Astrocyte of the hippocampus (primary cell): ENCODE data around the gene MAP3K12.
"Not testable (repeated sequence)": the region's sequence is repeated elsewhere in the genome, so short reads cannot be mapped to it uniquely, and the experiment has no call there.

Experiments
- DNase-seq: peaks from one replicate; pipeline ENCODE4 v3.0.0; 2011; ENCODE audit warnings: low read depth, low spot score

Gene MAP3K12

GRCh38 chr12:53474077-53474476, 25.2 kb downstream of the MAP3K12 start:
- DNase-seq = no peak

DNA sequence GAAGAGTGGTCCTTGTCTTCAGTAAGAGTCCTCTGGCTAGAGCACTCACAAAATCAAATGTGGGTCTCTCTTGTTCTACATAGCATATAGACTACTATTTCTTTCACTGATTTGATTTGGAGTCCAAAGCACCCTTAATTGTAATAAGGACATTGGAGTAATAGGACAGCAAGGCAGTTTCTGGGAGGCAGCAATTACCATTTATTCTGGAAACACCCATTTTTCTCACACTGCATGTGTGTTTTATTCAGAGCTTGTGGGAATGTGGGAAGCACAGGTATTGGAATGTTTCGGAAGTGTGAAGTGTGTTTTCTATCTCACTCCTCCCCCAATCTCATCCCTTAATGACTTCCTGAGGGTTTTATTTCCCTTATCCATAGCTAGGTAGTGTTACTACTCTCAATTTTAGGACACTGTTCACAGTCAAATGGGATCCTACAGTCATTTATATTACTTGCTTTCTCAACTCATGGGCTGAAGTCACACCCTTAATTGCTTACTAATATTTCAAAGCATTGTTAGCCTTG, 27.1 kb downstream of the MAP3K12 start:
- DNase-seq = no peak

DNA sequence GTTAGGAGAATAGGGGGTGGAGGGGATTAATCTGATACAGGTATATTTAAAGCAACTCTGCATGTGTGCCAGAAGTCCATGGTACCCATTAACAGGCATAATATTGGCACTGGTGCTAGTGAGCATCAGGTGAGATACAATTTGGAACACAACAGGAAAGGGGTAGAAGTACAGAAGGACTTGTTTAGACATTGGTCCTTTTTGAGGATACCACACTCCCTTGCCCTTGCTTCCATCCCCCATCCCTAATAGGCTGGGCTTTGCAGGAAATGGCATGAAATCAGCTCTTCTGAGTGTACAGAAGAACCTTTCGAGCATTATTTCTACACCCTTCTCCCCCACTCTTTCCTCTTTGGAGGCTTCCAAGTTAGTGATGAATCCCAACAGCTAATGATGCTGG, 31.0 kb downstream of the MAP3K12 start:
- DNase-seq = no peak

DNA sequence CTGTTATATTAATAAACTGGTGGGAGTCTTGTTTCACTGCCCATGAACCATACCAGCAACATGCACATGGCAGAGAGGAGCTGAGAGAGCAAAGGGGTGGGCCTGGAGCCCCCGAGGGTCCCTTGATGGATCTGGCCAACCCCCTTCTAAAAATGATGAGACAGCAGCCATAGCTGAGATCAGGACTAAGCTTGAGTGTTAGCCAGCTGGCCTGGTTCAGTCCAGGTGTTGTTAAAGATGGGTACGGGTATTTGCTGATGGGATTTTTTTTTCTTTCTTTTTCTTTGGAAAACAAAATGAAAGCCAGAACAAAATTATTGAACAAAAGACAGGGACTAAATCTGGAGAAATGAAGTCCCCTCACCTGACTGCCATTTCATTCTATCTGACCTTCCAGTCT, 31.4 kb downstream of the MAP3K12 start:
- no peak for DNase-seq

GRCh38 chr12:53467082-53467481, 32.2 kb downstream of the MAP3K12 start:
- no peak for DNase-seq

DNA sequence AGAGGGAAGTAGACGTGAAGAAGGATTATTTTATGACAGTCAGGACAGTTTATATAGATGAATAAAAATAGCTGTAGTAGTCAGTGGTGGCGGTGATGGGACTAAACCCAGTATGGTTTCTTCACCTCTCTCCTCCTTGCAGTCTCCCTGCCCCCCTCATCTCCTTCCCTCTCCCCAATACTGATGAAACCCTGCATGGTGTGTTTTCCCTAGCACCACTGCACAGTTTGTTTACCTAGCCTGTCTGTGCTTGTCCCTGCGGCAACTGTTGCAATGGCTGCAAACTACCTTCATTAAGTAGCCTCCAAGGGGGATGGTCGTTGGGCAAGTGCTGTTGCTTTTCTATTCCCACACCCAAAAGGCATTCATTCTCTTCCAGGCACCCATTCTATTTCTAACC, 32.6 kb downstream of the MAP3K12 start:
- DNase-seq = no peak

- no peak for DNase-seq
Observed at GRCh38 chr12:53465679-53466078, 33.6 kb downstream of the MAP3K12 start.

- no peak for DNase-seq
Observed at GRCh38 chr12:53464685-53465418, 34.4 kb downstream of the MAP3K12 start.

DNA sequence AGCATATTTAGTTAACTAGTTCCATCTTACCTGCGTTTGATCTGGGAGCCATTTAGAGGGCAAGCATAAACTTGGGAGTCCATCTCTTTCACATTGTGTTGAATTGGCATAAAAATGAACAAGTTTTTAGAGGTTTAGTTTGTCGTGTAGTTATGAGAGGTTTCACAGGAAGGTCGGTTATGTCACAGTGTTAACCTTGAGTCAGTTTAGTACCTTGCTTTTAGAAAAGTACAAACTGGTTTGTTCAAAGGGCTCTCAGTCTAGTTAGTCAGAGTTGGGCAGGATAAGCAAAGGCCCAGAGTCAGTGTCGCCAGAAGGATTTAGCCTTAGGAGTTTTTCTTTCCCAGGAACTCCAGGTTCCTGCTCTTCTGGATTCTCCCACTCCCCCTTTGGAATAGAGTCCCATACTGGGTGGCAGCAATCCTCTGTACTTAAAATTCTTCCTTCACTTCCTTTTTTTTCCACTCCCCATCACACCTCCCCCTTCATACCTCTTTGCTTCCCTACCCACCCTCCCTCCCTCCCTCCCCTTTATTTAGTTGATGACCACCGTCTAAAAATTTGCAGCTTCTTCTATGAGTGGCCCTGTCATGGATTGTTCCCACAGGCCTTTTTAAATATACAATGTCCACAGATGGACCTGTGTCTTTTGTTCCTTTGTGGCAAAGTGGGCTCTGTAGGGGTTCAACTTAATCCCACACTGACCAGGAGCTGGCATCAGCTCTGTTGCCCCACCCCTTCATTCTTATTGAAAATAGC, 35.3 kb downstream of the MAP3K12 start:
- no peak for DNase-seq

- no peak for DNase-seq
Observed at GRCh38 chr12:53462935-53463334, 36.3 kb downstream of the MAP3K12 start.

DNA sequence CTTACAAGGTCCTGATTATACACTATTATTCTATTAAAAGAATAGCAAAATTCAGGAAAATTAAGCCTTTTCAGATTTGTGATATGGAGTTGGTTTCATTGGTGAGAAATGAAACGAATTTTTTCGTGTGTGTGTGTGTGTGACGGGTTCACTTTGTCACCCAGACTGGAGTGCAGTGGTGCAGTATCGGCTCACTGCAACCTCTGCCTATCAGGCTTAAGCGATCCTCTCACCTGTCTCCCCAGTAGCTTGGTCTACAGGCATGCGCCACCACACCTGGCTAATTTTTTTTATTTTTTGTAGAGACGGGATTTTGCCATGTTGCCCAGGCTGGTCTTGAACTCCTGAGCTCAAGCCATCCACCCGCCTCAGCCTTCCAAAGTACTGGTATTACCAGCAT, 37.7 kb downstream of the MAP3K12 start:
- DNase-seq = no peak

- DNase-seq = no peak
Observed at GRCh38 chr12:53461059-53461458, 38.2 kb downstream of the MAP3K12 start.

DNA sequence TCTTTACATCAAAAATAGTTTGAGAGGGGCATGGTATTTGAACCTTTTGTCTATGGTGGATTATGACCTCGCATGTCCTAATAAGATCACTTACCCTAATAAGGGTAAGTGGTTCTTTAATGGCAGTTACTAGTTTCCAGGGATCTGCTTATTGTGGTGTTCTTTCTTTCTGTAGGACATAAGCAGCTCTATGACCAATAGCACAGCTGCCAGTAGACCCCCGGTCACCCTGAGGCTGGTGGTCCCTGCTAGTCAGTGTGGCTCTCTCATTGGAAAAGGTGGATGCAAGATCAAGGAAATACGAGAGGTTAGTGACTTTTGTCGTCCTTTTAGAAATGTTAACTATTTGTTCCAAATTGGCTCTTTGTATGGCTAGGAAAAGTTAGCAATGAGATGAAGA, 40.2 kb downstream of the MAP3K12 start:
- DNase-seq = no peak

DNA sequence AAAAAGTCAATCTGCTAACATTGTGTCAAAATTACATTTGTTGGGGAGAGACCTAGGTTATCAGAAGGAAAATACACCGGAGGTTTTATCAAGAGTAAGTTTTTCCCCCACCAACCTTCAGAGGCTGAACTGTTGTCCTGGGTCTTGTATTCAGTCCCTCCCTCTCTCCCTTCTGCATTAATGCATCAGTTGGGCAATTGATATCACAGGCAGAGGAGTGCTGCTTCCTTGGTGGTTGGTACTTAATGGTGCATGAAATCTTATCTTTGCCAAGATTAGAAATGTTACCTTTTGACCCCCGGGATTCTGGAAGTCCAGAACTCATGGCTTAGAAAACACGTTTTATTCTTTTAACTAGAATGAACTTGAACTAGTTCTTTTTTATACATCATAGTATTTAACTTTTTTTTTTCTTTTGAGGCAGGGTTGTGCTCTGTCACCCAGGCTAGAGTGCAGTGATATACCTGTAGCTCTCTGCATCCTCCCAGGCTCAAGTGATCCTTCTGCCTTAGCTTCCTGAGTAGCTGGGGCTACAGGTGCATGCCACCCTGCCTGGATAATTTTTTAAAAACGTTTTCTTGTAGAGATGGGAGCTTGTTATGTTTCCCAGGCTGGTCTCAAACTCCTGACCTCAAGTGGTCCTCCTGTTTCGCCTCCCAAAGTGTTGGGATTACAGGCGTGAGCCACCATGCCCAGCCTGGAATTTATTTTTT, 42.4 kb downstream of the MAP3K12 start:
- no peak for DNase-seq

GRCh38 chr12:53454707-53455106, 44.6 kb downstream of the MAP3K12 start:
- DNase-seq = no peak

GRCh38 chr12:53453953-53454640, 45.2 kb downstream of the MAP3K12 start:
- no peak for DNase-seq

DNA sequence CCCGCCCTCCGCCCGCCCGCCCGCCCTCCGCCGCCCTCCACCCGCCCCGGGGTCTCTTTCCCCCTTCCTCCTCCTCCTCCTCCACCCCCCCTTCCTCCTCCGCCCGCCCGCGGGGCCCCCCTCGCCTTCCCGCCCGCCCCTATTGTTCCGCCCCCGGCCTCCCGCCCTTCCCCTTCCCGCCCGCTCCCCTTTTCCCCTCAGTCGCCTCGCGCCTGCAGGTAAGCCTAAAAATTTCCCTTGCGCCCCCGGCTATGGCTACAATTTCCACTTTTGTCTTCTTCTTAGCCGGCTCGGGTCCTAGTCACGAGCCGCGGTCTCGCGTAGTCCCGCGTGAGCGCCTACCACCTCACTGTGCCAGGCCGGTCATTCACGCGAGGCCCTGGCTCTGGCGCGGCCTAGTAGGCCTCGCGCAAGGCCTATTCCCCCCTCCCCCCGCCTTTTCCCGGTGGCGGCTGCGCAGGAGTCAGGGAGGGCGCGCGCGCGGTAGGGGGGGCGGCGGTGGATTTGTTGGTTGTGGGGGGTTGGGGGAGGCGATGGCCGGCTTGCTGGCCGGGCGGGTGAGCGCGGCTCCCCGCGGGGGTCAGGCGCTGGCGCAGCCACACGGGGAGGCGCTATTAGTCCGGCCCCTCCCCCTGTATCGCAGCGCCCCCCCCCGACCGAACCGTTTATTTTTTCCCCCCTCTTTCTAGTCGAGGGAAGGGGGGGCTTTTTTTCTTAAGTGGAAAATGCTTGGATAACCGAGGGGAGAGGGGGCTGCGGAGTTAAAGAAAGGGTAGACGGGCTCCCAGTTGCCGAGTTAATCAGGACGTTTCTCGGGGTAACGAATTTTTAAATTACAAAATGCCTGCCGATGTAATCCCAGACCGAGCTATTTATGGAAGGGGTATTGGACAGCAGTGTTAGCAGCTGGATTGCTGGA, 46.8 kb downstream of the MAP3K12 start:
- peak; percentile 95 for DNase-seq

DNA sequence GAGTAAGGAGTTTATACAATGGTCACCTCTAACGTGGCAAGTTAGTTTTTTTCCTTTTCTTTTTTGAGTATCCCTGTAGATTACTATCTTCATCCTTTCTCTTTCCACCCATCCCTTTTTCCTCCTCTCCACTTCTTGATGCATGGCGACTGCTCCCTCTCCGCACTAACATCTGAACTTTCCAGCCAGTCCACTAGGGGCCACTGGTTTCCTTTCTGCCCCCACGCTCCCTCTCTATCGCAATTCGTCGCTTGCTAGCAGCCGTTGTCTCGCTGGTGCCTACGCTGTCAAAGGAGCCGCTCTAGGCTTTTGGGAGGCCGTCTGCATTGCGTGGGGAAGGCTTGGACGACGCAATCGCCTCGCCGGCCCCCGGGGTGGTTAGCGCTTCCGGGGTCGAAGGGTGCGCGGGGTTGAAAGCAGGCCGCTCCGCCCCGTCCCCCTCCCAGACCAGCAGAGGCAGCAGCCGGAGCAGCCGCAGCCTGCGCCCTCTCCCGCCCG, 47.5 kb downstream of the MAP3K12 start, which contains the start of gene PCBP2:
Gene PCBP2, plus strand, starts transcription at position 442 of the 498 bp plus-strand sequence. CDS start 2,699 bp downstream, outside the sequence.
- peak; percentile 100 for DNase-seq

DNA sequence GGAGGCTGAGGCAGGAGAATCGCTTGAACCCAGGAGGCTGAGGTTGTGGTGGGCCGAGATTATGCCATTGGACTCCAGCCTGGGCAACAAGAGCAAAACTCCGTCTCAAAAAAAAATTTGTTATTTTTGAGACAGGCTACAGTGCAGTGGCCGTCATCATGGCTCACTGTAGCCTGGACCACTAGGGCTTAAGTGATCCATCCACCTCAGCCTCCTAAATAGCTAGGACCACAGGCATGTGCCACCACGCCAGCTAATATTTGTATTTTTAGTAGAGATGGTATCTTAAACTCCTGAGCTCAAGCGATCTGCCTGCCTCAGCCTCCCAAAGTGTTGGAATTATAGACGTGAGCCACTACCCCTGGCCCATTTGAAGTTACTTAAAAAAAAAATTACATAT, 48.3 kb downstream of the MAP3K12 start:
- DNase-seq = no peak

DNA sequence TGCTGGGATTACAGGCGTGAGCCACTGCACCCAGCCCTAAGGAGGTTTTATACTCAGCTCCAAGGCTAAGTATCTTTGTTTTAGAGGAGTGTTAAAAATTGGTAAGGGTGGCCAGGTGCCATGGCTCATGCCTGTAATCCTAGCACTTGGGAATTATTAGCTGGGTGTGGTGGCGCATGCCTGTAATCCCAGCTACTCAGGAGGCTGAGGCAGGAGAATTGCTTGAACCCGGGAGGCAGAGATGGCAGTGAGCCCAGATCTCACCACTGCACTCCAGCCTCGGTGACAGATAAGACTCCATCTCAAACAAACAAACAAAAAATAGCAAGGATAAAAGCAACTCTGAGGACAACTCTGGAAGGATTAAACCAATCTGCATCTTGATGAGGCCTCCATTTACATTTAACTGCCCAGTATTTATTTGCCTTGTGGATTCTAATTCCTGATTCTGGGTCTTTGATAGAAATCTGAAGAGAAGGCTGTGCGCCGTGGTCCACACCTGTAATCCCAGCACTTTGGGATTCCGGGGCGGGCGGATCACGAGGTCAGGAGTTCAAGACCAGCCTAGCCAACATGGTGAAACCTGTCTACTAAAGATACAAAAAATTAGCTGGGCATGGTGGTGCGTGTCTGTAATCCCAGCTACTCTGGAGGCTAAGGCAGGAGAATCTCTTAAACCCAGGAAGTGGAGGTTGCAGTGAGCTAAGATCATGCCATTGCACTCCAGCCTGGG, 54.5 kb downstream of the MAP3K12 start:
- DNase-seq = not testable (repeated sequence)
